ENCODE results near the gene RNPC3.
"Not testable (repeated sequence)": the region's sequence is repeated elsewhere in the genome, so short reads cannot be mapped to it uniquely, and the experiment has no call there.

Gene RNPC3

GRCh38 chr1:103525607-103526507 lies at the start of gene RNPC3:
Gene RNPC3 (plus strand): TSS chr1:103525699. CDS start chr1:103526071, 372 bp downstream.
- peak; percentile 70 to 85 (median 82) for DNase-seq

DNA sequence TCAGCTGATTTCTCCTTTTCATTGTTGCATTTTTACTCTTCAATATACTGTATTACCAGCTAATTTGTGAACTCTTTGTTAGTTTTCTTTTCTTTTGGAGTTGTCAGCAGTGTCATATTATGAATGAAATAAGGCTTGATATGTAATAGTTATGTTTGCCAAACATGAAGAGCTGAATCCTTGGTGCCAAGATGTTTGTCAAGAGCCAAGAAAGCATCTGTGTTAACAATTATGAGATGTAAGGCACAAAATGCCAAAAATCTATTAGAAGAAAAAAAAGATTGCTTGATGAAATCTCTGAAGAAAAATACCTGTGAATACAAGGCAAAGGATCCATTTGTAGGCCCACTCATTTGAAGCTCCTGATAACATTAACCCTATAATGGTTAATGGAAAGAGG lies 48.4 kb upstream of the RNPC3 start:
- DNase-seq, result no peak

- no peak for DNase-seq
Measured at GRCh38 chr1:103489935-103490334, 35.6 kb upstream of the RNPC3 start.

DNA sequence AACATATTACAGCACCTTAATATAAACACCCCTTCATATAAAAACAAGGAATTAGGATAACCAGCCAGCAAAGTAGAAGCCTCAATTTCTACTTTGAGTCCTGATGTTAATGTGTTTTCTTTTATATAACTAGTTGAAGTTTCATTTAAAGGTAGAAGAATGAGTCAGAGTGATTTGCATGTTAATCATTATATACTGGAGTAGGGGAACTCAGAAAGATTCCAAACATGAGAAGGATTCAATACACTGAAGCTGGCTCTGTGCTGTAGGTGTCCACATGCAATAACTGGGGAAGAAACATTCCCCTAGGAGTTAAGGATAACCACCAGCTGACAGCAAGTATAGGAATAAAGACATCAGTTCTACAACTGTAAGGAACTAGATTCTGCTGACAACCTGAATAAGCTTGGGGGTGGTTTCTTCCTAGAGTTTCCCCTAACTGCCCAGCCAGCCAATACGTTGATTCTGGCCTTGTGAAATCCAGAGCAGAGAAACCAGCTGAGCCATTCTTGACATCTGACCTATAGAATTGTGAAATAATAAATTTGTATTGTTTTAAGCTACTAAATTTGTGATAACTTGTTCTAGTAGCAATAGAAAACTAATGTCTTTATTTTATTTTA lies 33.4 kb upstream of the RNPC3 start:
- DNase-seq, result no peak

DNA sequence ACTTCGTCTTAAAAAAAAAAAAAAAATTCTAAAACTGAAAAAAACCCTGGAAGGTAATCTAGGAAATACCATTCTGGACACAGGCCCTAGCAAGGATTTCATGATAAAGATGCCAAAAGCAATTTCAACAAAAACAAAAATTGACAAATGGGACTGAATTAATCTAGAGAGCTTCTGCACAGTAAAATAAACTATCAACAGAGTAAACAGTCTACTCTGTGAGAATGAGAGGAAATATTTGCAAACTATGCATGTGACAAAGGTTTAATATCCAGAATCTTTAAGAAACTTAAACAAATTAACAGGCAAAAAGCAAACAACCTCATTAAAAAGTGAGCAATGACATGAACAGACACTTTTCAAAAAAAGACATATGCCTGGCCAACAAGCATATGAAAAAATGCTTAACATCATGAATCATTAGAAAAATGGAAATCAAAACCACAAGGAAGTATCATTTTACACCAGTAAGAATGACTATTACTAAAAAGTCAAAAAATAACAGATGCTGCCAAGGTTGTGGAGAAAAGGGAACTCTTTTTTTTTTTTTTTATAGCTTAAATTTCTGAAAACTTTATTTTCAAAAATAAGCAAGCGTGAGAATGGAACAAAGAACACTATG lies 29.4 kb upstream of the RNPC3 start:
- DNase-seq, result no peak

DNA sequence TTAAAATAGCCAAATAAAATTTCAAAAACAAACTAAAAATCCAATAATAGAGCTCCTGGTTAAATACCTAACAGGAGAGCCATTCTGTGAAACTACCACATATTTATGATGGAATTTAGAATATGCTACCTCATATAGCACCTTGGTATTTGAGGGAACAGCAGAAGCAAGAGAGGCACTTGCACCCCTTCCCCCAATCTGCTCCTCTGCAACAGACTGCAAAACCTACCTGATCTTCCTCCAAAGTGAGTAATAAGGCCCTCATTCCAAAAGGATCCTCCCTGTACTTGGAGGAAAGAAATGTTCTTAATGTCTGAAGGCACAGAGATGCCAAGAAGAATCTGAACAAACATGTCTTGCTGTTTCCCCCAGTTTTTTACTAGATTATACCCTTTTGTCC lies 28.1 kb upstream of the RNPC3 start:
- no peak for DNase-seq

DNA sequence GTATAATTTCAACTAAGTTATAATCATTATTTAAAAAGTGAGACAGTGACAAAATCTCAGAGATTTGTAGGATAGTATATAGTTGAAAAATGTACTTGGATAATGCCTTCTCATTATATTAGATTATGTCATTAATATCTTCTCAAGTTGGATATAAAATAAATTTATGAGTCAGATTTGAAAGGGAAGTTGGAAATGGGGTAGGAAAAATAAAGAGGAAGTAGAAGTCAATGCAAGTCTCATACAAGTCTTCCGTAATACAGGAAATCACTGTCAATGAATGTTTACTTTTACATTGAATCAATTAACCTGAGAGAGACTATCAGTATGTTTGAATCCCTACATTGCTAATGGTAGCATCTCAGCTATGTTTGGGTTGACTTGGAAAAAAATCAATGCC lies 16.2 kb upstream of the RNPC3 start:
- DNase-seq, result no peak

- DNase-seq, result no peak
Measured at GRCh38 chr1:103513711-103514110, 11.8 kb upstream of the RNPC3 start.

GRCh38 chr1:103514920-103515503 lies 10.5 kb upstream of the RNPC3 start:
- DNase-seq, result no peak

GRCh38 chr1:103516283-103516682 lies 9.2 kb upstream of the RNPC3 start:
- DNase-seq, result no peak

DNA sequence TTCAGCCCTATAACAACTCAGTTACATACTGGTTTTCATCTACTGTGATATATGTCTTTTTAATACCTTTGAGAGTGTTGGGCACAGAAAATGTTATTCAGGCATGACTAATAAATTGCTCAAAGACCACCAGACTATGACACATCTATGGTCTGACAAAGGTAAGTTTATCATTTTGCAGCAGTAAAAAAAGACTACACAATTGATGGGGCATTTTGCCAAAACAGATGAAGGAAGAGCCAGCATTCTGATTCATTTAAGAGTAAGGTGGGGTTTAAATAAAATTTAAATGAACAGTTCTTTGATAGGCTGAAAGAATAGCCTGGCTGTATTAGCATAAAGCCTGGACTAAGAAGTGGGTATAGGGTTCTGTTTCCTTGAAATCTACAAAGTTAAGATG lies 8.8 kb upstream of the RNPC3 start:
- DNase-seq, result no peak

GRCh38 chr1:103517380-103518047 lies 8.0 kb upstream of the RNPC3 start:
- DNase-seq, result no peak

- no peak for DNase-seq
Measured at GRCh38 chr1:103520822-103521221, 4.7 kb upstream of the RNPC3 start.

DNA sequence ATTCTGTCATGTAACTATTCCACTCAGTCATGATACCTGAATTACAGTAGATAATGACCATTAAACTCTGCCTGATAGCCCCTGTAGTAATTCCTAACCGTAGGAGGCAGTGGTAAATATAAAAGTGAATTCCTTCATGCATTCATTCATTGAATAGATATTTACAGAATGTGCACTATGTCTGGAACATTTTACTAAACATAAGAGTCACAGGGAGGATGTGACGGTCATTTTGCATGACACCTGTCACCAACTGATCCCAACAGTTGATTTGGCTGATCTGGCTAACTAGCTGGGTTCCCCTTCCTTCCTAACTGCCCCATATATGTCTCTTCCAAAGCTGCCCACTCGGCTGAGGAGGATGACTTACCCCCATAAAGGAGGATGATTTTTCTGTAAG lies 2.2 kb upstream of the RNPC3 start:
- DNase-seq, result no peak

DNA sequence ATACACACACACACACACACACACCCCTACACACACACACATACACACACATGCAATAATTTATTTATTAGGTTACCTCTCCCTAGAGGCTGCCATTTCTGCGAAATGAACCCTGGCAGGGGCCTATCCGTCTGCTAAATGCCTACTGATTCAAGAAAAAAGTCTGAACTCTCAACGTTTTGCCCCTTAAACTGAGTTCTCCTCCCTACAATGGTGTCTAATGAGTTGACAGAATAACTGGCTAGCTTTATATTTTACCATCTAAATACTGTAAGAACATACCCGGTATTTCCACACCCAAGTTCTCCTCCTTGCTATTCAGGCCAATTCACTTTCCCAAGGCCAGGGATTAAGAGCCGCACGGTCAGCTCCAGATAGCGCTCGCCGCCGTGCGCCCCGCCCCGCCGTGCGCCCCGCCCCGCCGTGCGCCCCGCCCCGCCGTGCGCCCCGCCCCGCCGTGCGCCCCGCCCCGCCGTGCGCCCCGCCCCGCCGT lies 339 bp upstream of the RNPC3 start:
- DNase-seq, result no peak

- no peak for DNase-seq
Measured at GRCh38 chr1:103527331-103527730, 1.8 kb downstream of the RNPC3 start.

DNA sequence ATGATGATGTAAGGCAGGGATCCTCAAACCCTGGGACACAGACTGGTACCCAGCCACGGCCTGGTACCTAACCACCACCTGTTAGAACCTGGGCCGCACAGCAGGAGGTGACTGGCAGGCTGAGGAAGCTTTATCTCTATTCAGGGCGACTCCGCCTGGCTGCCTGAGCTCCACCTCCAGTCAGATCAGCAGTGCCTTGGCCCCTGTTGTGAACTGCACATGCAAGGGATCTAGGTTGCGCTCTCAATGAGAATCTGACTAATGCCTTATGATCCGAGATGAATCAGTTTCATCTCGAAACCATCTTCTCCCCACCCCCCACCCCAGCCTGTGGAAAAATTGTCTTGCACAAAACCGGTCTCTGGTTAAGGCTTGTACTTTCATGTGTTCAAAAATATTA lies 4.2 kb downstream of the RNPC3 start:
- no peak for DNase-seq

DNA sequence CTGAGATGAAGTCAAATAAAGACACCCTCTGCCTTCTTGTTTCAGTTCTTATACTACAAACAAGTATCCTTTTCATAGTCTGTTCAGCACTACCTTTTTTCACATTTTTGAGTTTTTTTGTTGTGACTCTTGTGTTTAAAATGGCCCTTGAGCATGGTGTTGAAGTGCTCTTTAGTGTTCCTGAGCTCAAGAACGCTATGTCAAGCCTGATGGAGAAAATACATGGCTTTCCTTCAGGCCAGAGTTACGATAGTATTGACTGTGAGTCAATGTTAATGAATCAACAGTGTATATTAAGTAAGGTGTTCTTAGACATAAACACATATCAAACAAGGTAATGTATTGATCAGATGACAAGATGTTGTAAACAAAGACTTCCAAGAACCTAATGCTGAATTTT lies 12.7 kb downstream of the RNPC3 start:
- no peak for DNase-seq

DNA sequence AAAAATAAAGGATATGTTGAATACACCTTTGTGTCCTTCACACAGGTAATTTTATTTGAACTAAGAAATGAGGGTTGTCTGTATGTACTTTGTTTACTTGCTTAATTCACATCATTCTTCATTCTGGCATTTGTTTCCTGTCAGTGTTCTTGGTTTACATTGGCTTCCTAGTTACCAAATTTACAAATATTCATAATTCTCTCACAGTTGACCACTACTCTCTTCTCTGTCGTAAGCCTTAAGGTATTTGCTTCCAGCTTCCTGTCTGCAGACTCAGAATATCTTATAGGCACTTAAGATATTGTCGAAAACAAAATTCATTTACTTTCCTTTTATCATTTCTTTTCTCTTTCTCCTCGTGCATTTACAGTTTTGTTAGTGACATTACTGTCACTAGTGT lies 15.9 kb downstream of the RNPC3 start:
- no peak for DNase-seq

- DNase-seq, result no peak
Measured at GRCh38 chr1:103546496-103546895, 21.0 kb downstream of the RNPC3 start.

DNA sequence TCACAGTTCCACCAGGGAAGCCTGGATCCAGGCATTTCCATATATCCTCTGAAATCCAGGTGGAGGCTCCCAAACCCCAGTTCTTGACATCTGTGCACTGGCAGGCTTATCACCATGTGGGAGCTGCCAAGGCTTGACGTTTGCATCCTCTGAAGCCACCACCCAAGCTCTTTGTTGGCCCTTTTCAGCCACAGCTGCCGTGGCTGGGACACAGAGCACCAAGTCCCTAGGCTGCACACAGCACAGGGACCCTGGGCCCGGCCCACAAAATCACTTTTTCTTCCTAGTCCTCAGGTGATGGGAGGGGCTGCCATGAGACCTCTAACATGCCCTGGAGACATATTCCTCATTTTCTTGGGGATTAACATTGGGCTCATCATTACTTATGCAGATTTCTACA lies 22.3 kb downstream of the RNPC3 start:
- DNase-seq, result no peak

DNA sequence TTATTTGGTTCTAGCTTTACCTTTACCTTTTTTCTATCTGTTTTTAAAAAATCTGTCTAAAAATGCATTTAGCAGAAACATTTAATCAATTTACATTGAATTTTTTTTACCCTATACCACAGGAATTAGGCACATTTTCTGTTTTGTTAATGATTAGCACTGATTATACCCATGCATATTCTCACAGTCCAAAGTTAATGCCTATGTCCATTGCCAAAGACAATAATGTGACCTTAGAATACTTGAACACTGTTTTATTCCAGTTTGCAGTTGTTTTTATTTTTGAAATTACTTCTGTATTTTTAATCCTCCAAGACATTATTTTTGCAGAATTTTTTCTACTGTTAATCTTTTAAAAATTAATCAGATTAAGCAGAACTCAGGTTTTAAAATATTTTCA lies 34.9 kb downstream of the RNPC3 start:
- no peak for DNase-seq

DNA sequence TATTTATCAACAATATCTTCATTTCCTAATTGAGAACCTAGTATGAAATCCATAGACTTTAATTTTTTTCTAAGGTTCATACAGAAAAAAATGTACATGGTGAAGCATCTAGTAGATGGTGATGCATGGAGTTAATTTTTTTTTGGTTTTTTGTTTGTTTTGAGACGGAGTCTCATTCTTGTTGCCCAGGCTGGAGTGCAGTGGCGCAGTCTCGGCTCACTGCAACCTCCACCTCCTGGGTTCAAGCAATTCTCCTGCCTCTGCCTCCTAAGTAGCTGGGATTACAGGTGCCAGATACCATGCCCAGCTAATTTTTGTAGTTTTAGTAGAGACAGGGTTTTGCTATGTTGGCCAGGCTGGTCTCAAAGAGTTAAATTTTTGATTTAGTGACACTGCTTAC lies 35.6 kb downstream of the RNPC3 start:
- DNase-seq, result not testable (repeated sequence)
